Measurements from ENCODE around the gene CMTM1. TPM values are rescaled to one million over a fixed set of nuclear protein-coding genes. Genes with fewer than 3 reads are reported as not detected.

The CMTM1 gene
- 0.35 TPM in 1 of 2 replicates, not detected in the other for total RNA-seq

GRCh38 chr16:66566051-66566901 is at the start of gene CMTM1:
Gene CMTM1 (plus strand): TSS chr16:66566439. CDS start chr16:66566514, 75 bp downstream.

GRCh38 chr16:66549284-66550131 is 16.7 kb upstream of the CMTM1 start, which contains the start of gene TK2:
Gene TK2 (minus strand): TSS chr16:66550122. CDS start chr16:66550061, 61 bp downstream.

GRCh38 chr16:66552286-66553177 is 13.7 kb upstream of the CMTM1 start, which contains the start of gene CKLF:
Gene CKLF (plus strand): TSS chr16:66552576. CDS start chr16:66552716, 140 bp downstream.

DNA sequence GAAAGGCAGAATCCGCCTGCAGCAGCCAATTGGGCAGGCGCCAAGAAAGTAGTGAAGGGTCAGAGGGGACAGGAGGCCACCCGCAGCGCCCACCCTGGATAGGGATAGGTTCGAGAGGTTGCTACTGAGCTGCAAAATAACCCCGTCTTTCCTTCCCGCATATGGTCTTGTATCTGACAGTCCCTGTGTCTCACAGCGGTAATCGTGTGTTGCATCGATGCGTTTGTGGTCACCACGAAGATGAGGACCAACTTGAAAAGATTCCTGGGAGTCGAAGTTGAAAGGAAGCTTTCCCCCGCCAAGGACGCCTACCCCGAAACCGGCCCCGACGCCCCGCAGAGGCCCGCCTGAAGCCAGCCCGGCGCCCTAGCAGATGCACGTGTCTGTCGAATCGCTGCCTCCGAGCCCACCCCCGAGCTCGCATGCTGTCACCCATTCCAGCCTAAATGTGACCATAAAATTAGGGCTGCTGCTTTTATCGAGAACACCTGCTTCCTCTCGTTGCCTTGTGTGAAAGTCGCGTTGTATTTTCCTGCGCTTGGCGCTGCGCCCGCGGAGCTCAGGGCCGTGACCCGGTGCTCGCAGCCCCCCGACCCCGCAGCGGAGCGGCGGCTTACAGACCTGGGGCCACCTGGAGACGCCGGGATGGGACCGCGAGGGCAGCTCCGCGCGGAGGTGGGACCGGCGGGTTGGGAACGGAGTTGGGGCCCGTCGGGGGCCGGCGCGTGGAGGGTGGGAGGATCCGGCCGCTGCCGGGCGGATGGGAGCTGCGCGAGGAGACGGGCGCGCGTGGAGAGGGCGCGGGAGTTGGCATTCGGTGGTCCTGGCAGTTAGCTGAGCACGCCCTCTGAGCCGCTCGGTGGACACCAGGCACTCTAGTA is 12.7 kb downstream of the CMTM1 start, which contains the start of gene CMTM2:
Gene CMTM2, plus strand, starts transcription at position 813 of the 881 bp plus-strand sequence. CDS start 145 bp downstream, outside the sequence.

GRCh38 chr16:66604376-66605176 is 38.3 kb downstream of the CMTM1 start, which contains the start of gene CMTM3:
Gene CMTM3 (plus strand): TSS chr16:66604704. CDS start chr16:66604806, 102 bp downstream.

Other genes with a start within 250 kb of the CMTM1 start
- gene CDH5, start 199.7 kb upstream of the CMTM1 start, total RNA-seq: 0.14 TPM in 1 of 2 replicates, not detected in the other
- gene BEAN1, start 139.1 kb upstream of the CMTM1 start, total RNA-seq: 0.42 TPM in 1 of 2 replicates, not detected in the other
- gene TK2, start 16.3 kb upstream of the CMTM1 start, total RNA-seq: 17.2 and 17.8 TPM in 2 replicates
- 18.5 and 40.3 TPM in 2 replicates for gene CKLF, start 13.9 kb upstream of the CMTM1 start, total RNA-seq
- not detected in 2 replicates for gene CMTM2, start 13.0 kb downstream of the CMTM1 start, total RNA-seq
- gene CMTM3, start 38.3 kb downstream of the CMTM1 start, total RNA-seq: 14.6 and 20.2 TPM in 2 replicates
- gene CMTM4, start 130.3 kb downstream of the CMTM1 start, total RNA-seq: 13.7 and 22.3 TPM in 2 replicates
- 42.8 and 56.0 TPM in 2 replicates for gene DYNC1LI2, start 185.2 kb downstream of the CMTM1 start, total RNA-seq
- 0.07 and 0.46 TPM in 2 replicates for gene TERB1, start 235.1 kb downstream of the CMTM1 start, total RNA-seq

All from airway epithelial cell (primary cell).